ENCODE results near the gene MOCOS.

GRCh38 chr18:36211612-36212065, 24.3 kb downstream of the MOCOS start:
- TF ChIP-seq, protein P1, sequence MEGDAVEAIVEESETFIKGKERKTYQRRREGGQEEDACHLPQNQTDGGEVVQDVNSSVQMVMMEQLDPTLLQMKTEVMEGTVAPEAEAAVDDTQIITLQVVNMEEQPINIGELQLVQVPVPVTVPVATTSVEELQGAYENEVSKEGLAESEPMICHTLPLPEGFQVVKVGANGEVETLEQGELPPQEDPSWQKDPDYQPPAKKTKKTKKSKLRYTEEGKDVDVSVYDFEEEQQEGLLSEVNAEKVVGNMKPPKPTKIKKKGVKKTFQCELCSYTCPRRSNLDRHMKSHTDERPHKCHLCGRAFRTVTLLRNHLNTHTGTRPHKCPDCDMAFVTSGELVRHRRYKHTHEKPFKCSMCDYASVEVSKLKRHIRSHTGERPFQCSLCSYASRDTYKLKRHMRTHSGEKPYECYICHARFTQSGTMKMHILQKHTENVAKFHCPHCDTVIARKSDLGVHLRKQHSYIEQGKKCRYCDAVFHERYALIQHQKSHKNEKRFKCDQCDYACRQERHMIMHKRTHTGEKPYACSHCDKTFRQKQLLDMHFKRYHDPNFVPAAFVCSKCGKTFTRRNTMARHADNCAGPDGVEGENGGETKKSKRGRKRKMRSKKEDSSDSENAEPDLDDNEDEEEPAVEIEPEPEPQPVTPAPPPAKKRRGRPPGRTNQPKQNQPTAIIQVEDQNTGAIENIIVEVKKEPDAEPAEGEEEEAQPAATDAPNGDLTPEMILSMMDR (IDR thresholded peaks at IDR 0.05 in 4 of 5, conservative IDR thresholded peaks at IDR 0.05 in 1 of 5) = no peak
- TF ChIP-seq POLR2A (IDR thresholded peaks at IDR 0.05) = no peak
